ENCODE data around the gene PTAFR.
A peak's percentile ranks its signal among the peaks of the same experiment; 100 is the strongest.

The PTAFR gene

GRCh38 chr1:28175955-28176485, 470 bp downstream of the PTAFR start:
- DNase-seq = no peak

- no peak for DNase-seq
Measured at GRCh38 chr1:28173980-28174297, 2.6 kb downstream of the PTAFR start.

GRCh38 chr1:28173151-28173979, 3.1 kb downstream of the PTAFR start:
- no peak for DNase-seq

GRCh38 chr1:28172713-28173150, 3.8 kb downstream of the PTAFR start:
- no peak for DNase-seq

- DNase-seq = no peak
Measured at GRCh38 chr1:28171246-28171645, 5.2 kb downstream of the PTAFR start.

- no peak for DNase-seq
Measured at GRCh38 chr1:28170001-28170596, 6.4 kb downstream of the PTAFR start.

- peak; percentile 23 for DNase-seq
Measured at GRCh38 chr1:28163496-28164161, 12.9 kb downstream of the PTAFR start.

GRCh38 chr1:28162151-28162550, 14.3 kb downstream of the PTAFR start:
- no peak for DNase-seq

GRCh38 chr1:28161751-28162150, 14.7 kb downstream of the PTAFR start:
- no peak for DNase-seq

- DNase-seq = no peak
Measured at GRCh38 chr1:28160782-28161266, 15.7 kb downstream of the PTAFR start.

GRCh38 chr1:28159680-28160079, 16.8 kb downstream of the PTAFR start:
- no peak for DNase-seq

GRCh38 chr1:28159243-28159642, 17.2 kb downstream of the PTAFR start:
- DNase-seq = no peak

GRCh38 chr1:28157894-28158293, 18.6 kb downstream of the PTAFR start:
- DNase-seq = no peak

GRCh38 chr1:28156821-28157220, 19.7 kb downstream of the PTAFR start:
- no peak for DNase-seq

GRCh38 chr1:28155628-28156027, 20.9 kb downstream of the PTAFR start:
- DNase-seq = no peak

- DNase-seq = no peak
Measured at GRCh38 chr1:28154078-28154594, 22.4 kb downstream of the PTAFR start.

- no peak for DNase-seq
Measured at GRCh38 chr1:28150125-28150780, 26.2 kb downstream of the PTAFR start.

GRCh38 chr1:28148880-28149195, 27.7 kb downstream of the PTAFR start:
- DNase-seq = no peak

- no peak for DNase-seq
Measured at GRCh38 chr1:28147264-28148094, 29.0 kb downstream of the PTAFR start.

GRCh38 chr1:28145728-28146127, 30.8 kb downstream of the PTAFR start:
- no peak for DNase-seq

- no peak for DNase-seq
Measured at GRCh38 chr1:28144203-28145135, 32.0 kb downstream of the PTAFR start.
